Coronary artery (tissue), 2 donors: ENCODE measurements around the gene STK31.
"Not testable (repeated sequence)": the region's sequence is repeated elsewhere in the genome, so short reads cannot be mapped to it uniquely, and the experiment has no call there.

Experiments used
- DNase-seq: peaks from one replicate; pipeline ENCODE4 v3.0.0-alpha.2; 2017; ENCODE audit warnings: low spot score
- H3K27ac ChIP-seq, 2 donors: fragments of 200-600 bp; sonication (generic); one replicate each; pipeline ENCODE4 v1.5.1; 2016 to 2019
- H3K4me3 ChIP-seq: fragments of 200-600 bp; sonication (generic); 2 replicates; pipeline ENCODE4 v1.5.1; 2016; ENCODE audit warnings: mild to moderate bottlenecking, moderate library complexity
- TF ChIP-seq, protein P1 (sequence below): fragments of 200-600 bp; sonication (generic); IDR thresholded peaks from one replicate; pipeline ENCODE4 v1.5.1; 2019; ENCODE audit warnings: antibody characterized with exemption

Gene STK31

GRCh38 chr7:23802720-23803397 is 92.8 kb downstream of the STK31 start:
- H3K4me3 ChIP-seq: no peak overlapping the region
- TF ChIP-seq, protein P1, sequence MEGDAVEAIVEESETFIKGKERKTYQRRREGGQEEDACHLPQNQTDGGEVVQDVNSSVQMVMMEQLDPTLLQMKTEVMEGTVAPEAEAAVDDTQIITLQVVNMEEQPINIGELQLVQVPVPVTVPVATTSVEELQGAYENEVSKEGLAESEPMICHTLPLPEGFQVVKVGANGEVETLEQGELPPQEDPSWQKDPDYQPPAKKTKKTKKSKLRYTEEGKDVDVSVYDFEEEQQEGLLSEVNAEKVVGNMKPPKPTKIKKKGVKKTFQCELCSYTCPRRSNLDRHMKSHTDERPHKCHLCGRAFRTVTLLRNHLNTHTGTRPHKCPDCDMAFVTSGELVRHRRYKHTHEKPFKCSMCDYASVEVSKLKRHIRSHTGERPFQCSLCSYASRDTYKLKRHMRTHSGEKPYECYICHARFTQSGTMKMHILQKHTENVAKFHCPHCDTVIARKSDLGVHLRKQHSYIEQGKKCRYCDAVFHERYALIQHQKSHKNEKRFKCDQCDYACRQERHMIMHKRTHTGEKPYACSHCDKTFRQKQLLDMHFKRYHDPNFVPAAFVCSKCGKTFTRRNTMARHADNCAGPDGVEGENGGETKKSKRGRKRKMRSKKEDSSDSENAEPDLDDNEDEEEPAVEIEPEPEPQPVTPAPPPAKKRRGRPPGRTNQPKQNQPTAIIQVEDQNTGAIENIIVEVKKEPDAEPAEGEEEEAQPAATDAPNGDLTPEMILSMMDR: no peak
- DNase-seq: no peak
- H3K27ac ChIP-seq: no peak overlapping the region

DNA sequence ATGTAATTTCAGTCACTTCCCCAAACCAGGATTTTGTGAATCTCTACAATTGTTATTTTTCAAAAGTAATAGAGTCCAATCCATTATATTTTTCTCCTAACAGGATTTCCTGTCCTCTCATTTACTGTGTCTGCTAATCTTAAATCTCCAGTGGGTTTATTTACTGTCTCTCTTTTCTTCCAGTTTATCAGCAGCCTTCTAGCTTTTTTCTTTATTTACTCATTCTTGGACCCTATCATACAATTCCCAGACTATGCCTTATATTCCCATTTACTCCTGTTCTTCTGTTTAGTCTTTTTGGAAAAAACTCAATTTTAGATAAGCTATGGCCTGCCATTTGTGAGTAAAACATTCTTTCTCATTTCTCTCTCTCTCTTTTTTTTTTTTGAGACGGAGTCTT is 94.7 kb downstream of the STK31 start:
- DNase-seq: no peak
- TF ChIP-seq, protein P1: no peak
- Histone ChIP-seq H3K27ac (no peak overlapping the region), H3K4me3 (no peak overlapping the region)

DNA sequence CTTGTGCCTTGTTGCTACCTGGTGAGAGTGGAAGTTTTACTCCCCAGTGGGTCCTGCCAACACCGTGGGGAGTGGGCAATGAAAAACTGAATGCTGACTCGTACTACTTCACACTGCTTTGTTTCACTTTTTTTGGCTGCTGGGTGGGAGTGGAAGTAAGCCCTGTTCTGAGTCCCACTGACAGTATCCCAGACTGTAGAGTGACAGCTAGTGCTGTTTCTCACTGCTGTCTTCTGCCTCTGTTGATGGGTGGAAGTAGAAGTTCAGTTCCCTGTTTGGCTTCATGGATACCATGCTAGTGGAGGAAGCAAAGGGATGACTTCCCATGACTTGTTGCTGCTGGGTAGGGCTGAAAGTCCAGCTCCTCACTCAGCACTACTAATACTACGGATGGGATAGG is 98.4 kb downstream of the STK31 start:
- TF ChIP-seq, protein P1: no peak
- DNase-seq: no peak
- Histone ChIP-seq H3K4me3 (no peak overlapping the region), H3K27ac (no peak overlapping the region)

- TF ChIP-seq, protein P1: no peak
- no peak for DNase-seq
- Histone ChIP-seq H3K4me3 (no peak overlapping the region), H3K27ac (no peak overlapping the region)
Observed at GRCh38 chr7:23810099-23810498, 100.1 kb downstream of the STK31 start.

- no peak for DNase-seq
- TF ChIP-seq, protein P1: no peak
- H3K4me3 ChIP-seq: no peak overlapping the region
- H3K27ac ChIP-seq: no peak overlapping the region
Observed at GRCh38 chr7:23811540-23811939, 101.5 kb downstream of the STK31 start.

GRCh38 chr7:23828125-23828524 is 118.1 kb downstream of the STK31 start:
- DNase-seq, H3K4me3 ChIP-seq, H3K27ac ChIP-seq: not testable (repeated sequence)

DNA sequence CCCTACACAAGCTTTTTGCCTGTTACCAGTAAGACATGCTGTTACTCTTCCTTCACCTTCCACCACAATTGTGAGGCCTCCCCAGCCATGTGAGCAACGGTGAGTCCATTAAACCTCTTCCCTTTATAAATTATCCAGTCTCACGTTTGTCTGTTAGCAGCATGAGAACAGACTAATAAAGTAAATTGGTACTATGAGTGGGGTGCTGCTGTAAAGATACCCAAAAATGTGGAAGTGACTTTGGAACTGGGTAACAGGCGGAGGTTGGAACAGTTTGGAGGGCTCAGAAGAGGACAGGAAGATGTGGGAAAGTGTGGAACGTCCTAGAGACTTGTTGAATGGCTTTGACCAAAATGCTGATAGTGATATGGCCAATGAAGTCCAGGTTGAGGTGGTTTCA is 122.7 kb downstream of the STK31 start:
- not testable (repeated sequence) for DNase-seq

DNA sequence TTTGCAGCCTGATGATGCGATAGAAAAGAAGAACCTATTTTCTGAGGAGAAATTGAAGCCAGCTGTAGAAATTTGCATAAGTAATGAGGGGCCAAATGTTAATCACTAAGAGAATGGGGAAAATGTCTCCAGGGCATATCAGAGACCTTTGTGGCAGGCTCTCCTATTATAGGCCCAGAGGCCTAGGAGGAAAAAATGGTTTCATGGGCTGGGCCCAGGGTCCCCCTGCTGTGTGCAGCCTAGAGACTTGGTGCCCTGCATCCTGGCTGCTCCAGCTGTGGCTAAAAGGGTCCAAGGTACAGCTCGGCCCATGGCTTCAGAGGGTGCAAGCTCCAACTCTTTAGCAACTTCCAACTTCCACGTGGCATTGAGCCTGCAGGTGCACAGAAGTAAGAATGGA is 123.4 kb downstream of the STK31 start:
- Histone ChIP-seq H3K4me3 (no peak overlapping the region), H3K27ac (no peak overlapping the region)
- no peak for DNase-seq
- TF ChIP-seq, protein P1: no peak

More for the DNA sequence above, 122.7 kb downstream of the STK31 start:
- H3K27ac ChIP-seq, H3K4me3 ChIP-seq: not testable (repeated sequence)

- not testable (repeated sequence) for H3K27ac ChIP-seq, DNase-seq, H3K4me3 ChIP-seq
Observed at GRCh38 chr7:23844837-23845236, 134.8 kb downstream of the STK31 start.
